H1 (cell line): Measurements from ENCODE around the gene PALM3. TPM values are rescaled to one million over a fixed set of nuclear protein-coding genes. Genes with fewer than 3 reads are reported as not detected.

Experiments
- BACH1 ChIP-seq: IDR thresholded peaks from 2 replicates; pipeline ENCODE4 v1.6.1; 2012; ENCODE audit warnings: low read length, improper control_type of control experiment
- CREB1 ChIP-seq: IDR thresholded peaks from 2 replicates; pipeline ENCODE4 v1.6.1; 2012; ENCODE audit warnings: inconsistent platforms
- EZH2 ChIP-seq: fragments of 200-600 bp; sonication (generic); IDR thresholded peaks from 2 replicates; pipeline ENCODE4 v1.7.1; 2012; ENCODE audit warnings: low read depth, mild to moderate bottlenecking, moderate library complexity, low read length, inconsistent platforms; ENCODE audit not compliant: severe bottlenecking
- GTF2F1 ChIP-seq: IDR thresholded peaks from 2 replicates; pipeline ENCODE4 v1.6.1; 2012; ENCODE audit warnings: low read depth, low read length, improper control_type of control experiment, borderline replicate concordance
- JUND ChIP-seq: IDR thresholded peaks from 2 replicates; pipeline ENCODE4 v1.6.1; 2011; ENCODE audit warnings: mild to moderate bottlenecking, improper control_type of control experiment, low read length
- KDM1A ChIP-seq: fragments of 200-600, 300-600 bp; sonication (generic); IDR thresholded peaks from 2 replicates; pipeline ENCODE4 v1.7.1; 2016; ENCODE audit warnings: mild to moderate bottlenecking, low read length, borderline replicate concordance
- KDM4A ChIP-seq: IDR thresholded peaks from one replicate; pipeline ENCODE4 v1.7.1; 2012; ENCODE audit warnings: low read depth, mild to moderate bottlenecking, moderate library complexity, low read length, inconsistent platforms; ENCODE audit not compliant: severe bottlenecking
- POLR2A ChIP-seq, 2 experiments: IDR thresholded peaks; 1 replicate in 1 of 2; 2 replicates in 1 of 2; pipeline ENCODE4 v1.6.1; 2011; ENCODE audit warnings: low read depth in 2 of 2, low read length in 2 of 2, mild to moderate bottlenecking in 2 of 2; ENCODE audit errors: control extremely low read depth in 1 of 2
- RAD21 ChIP-seq, 2 experiments: IDR thresholded peaks in 1 of 2; conservative IDR thresholded peaks in 1 of 2; 2 replicates each; pipeline ENCODE4 v1.6.1; 2011; ENCODE audit warnings: low read depth in 2 of 2, low read length in 2 of 2, improper control_type of control experiment in 1 of 2, inconsistent platforms in 1 of 2, mild to moderate bottlenecking in 1 of 2, moderate library complexity in 1 of 2
- RFX5 ChIP-seq: IDR thresholded peaks from 2 replicates; pipeline ENCODE4 v1.6.1; 2011; ENCODE audit warnings: low read depth, low read length, improper control_type of control experiment, borderline replicate concordance
- SP1 ChIP-seq: IDR thresholded peaks from 2 replicates; pipeline ENCODE4 v1.6.1; 2011; ENCODE audit warnings: low read depth, low read length
- TAF7 ChIP-seq: optimal IDR thresholded peaks from 2 replicates; pipeline ENCODE3; 2011; ENCODE audit warnings: low read depth, mild to moderate bottlenecking, inconsistent platforms, low read length, moderate library complexity, borderline replicate concordance
- TBP ChIP-seq: IDR thresholded peaks from 2 replicates; pipeline ENCODE4 v1.6.1; 2011; ENCODE audit warnings: low read depth, low read length, improper control_type of control experiment
- polyA plus RNA-seq, 7 experiments: library from polyadenylated mRNA; depleted of rRNA in 3 of 7; stranded (reverse) in 5 of 7; unstranded in 2 of 7; fragments of >200 nt in 5 of 7; fragments of 200-250 nt in 2 of 7; gene quantifications; 1 replicate in 5 of 7; 2 replicates in 1 of 7; 4 replicates in 1 of 7; pipeline versions ENCODE4 v1.2.1 to v1.2.3, GENCODE V29; 2011 to 2013; ENCODE audit warnings: missing spikeins in 2 of 7, mixed read lengths in 2 of 7
- total RNA-seq: library from RNA; stranded (reverse); fragmentation: NEBNext Ultra II Directional; extraction: Animal tissue kit (Norgen Biotek cat#: 25700); gene quantifications from 2 replicates; pipeline ENCODE4 v1.2.1, GENCODE V29; 2021

Gene PALM3
- total and polyA plus RNA-seq, 2 of the 8 experiments (the other 6 are each of a cell fraction or from before 2014, with no cell fraction given) = 5.8 to 31.3 TPM

DNA sequence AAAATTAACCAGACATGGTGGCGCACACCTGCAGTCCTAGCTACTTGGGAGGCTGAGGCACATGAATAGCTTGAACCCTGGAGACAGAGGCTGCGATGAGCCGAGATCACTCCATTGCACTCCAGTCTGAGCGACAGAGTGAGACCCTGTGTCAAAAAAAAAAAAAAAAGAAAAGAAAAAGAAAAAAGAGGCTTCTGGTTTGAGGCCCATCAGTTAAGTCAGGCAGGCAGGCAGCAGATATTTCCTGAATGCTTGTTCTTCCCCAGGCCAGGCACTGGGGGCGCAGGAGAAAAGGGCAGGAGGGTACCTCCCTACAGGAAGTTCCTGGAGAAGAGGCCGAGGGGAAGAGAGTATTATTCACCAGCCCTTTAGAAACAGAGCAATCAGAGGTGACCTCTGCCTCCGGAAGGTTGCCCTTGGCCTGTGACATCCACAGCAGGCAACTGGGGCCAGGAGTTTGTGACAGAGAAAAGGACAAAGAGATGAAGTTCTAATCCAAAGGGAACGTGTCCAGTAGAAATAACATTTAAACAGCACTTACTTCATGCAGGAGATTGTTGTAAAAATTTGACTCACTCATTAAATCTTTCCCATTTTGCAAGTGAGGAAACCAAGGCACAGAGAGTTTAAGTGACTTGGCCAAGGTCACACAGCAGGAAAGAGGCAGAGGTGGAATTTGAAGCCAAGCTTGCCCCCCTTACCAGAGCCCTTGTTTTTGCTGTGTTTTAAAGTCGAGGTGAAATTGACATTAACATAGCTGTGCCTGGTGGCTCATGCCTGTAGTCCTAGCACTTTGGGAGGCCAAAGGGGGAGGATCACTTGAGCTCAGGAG lies 38.3 kb downstream of the PALM3 start (continued):
- TF ChIP-seq KDM4A = no peak
- 0 out of 3 replicates have a peak, but pooled peaks of 1 of the 2 experiments have one; percentile 24 for TF ChIP-seq POLR2A (IDR thresholded peaks at IDR 0.05; ENCODE audit: control extremely low read depth in 1 of 2, low read depth in 2 of 2, low read length in 2 of 2)
- TF ChIP-seq RAD21 (IDR thresholded peaks at IDR 0.05 in 1 of 2, conservative IDR thresholded peaks at IDR 0.05 in 1 of 2; ENCODE audit: low read depth in 2 of 2, low read length in 2 of 2) = peak; percentile 49 to 61
- TF ChIP-seq CREB1 = no peak
- TF ChIP-seq EZH2 = no peak
- TF ChIP-seq RFX5 = no peak
- TF ChIP-seq JUND = no peak
- TF ChIP-seq KDM1A = peak; percentile 72
- no peak for TF ChIP-seq GTF2F1
- TF ChIP-seq TAF7 = no peak
- TF ChIP-seq BACH1 = no peak
- TF ChIP-seq SP1 = peak; percentile 48; the same call in 1 of the 2 replicates
- TF ChIP-seq TBP = no peak
